HCT116 (cell line): ENCODE data around the gene KRT26. TPM values are rescaled to one million over a fixed set of nuclear protein-coding genes. Genes with fewer than 3 reads are reported as not detected.

ENCODE experiments used
- ATAC-seq: fragments of 200-7000 bp; cut with Tn5 transposase; 2 replicates; pipeline ENCODE4 v1.9.1; 2020; ENCODE audit warnings: mild to moderate bottlenecking, moderate library complexity
- BruUV-seq: library from RNA; stranded (reverse); fragments of 400-500 nt; replicated peaks from 2 replicates; lab custom pipeline; 2021; lab: Mats Ljungman, UMichigan
- CTCF ChIA-PET: fragments of 300-600 bp; sonication (Branson Sonifier 250); formaldehyde crosslinking; loops from one replicate; lab custom pipeline; 2021; ENCODE audit warnings: antibody characterized with exemption; lab: Charles Lee
- POLR2A ChIA-PET: fragments of 300-600, 350-600 bp; sonication (Branson Sonifier 250); formaldehyde crosslinking; loops from one replicate; lab custom pipeline; 2021; ENCODE audit warnings: antibody characterized with exemption; lab: Charles Lee
- RAD21 ChIA-PET, 2 experiments: fragments of 300-600 bp; sonication (Branson Sonifier 250); formaldehyde crosslinking; loops; one replicate each; lab custom pipeline; 2023; ENCODE audit warnings: low total read pairs in 2 of 2; ENCODE audit not compliant: uncharacterized antibody in 2 of 2, unreplicated experiment in 2 of 2, low non-redundant PET in 1 of 2; lab: Charles Lee
- DNase-seq: peaks from one replicate; pipeline ENCODE4 v3.0.0-alpha.2; 2010; ENCODE audit warnings: low read depth, low spot score
- H2AFZ ChIP-seq: fragments of 200-600 bp; shearing (Covaris generic), sonication (generic); 2 replicates; pipeline ENCODE4 v1.6.1; 2017; ENCODE audit warnings: low read depth, mixed run types, mixed read lengths, antibody characterized with exemption, low read length; ENCODE audit not compliant: poor library complexity, severe bottlenecking
- H3K27ac ChIP-seq: 2 replicates; pipeline ENCODE4 v1.5.1; 2012; ENCODE audit warnings: low read depth, low read length
- H3K27me3 ChIP-seq: fragments of 200-600 bp; sonication (generic); 2 replicates; pipeline ENCODE4 v1.6.1; 2016; ENCODE audit warnings: mixed run types, low read length, mixed read lengths; ENCODE audit not compliant: insufficient read depth
- H3K36me3 ChIP-seq, 2 experiments: fragments of 200-500 bp in 1 of 2; fragments of 200-600 bp in 1 of 2; sonication (Bioruptor generic) in 1 of 2; sonication (generic) in 1 of 2; 2 replicates each; pipeline versions ENCODE4 v1.5.1 to v1.6.1; 2014 to 2016; ENCODE audit warnings: low read length in 2 of 2, inconsistent platforms in 1 of 2, mixed read lengths in 1 of 2, mixed run types in 1 of 2; ENCODE audit not compliant: insufficient read depth in 2 of 2, control insufficient read depth in 1 of 2
- H3K4me1 ChIP-seq, 2 experiments: fragments of 200-600 bp in 1 of 2; sonication (generic) in 1 of 2; 2 replicates each; pipeline versions ENCODE4 v1.5.1 to v1.6.1; 2012 to 2017; ENCODE audit warnings: low read length in 2 of 2, inconsistent platforms in 1 of 2, mild to moderate bottlenecking in 1 of 2, mixed read lengths in 1 of 2, mixed run types in 1 of 2, moderate library complexity in 1 of 2; ENCODE audit not compliant: insufficient read depth in 2 of 2, control insufficient read depth in 1 of 2
- H3K4me2 ChIP-seq: fragments of 200-600 bp; sonication (generic); 2 replicates; pipeline ENCODE4 v1.6.1; 2017; ENCODE audit warnings: mixed run types, low read length, mixed read lengths
- H3K4me3 ChIP-seq, 2 experiments: fragments of 200-600 bp in 1 of 2; sonication (generic) in 1 of 2; replicated peaks in 1 of 2; 2 replicates each; pipeline ENCODE4 v1.5.1; 2011 to 2016; ENCODE audit warnings: low read length in 2 of 2, control low read depth in 1 of 2, low read depth in 1 of 2, mild to moderate bottlenecking in 1 of 2, mixed read lengths in 1 of 2, mixed run types in 1 of 2
- H3K79me2 ChIP-seq: fragments of 200-600 bp; sonication (generic); 2 replicates; pipeline ENCODE4 v1.6.1; 2017; ENCODE audit warnings: mild to moderate bottlenecking, mixed run types, low read length, moderate library complexity, mixed read lengths; ENCODE audit not compliant: insufficient read depth
- H3K9ac ChIP-seq: fragments of 200-600 bp; sonication (generic); 2 replicates; pipeline ENCODE4 v1.6.1; 2016; ENCODE audit warnings: low read length, mixed read lengths
- H3K9me2 ChIP-seq: fragments of 200-600 bp; sonication (generic), shearing (Covaris generic); 2 replicates; pipeline ENCODE4 v1.6.1; 2017; ENCODE audit warnings: mixed run types, mild to moderate bottlenecking, moderate library complexity; ENCODE audit not compliant: insufficient read depth
- H3K9me3 ChIP-seq, 2 experiments: fragments of 200-500 bp in 1 of 2; fragments of 200-600 bp in 1 of 2; sonication (Bioruptor generic) in 1 of 2; sonication (generic) in 1 of 2; 2 replicates each; pipeline ENCODE4 v1.6.1; 2014 to 2017; ENCODE audit warnings: low read length in 2 of 2, mixed read lengths in 2 of 2, inconsistent platforms in 1 of 2, low read depth in 1 of 2, mild to moderate bottlenecking in 1 of 2, mixed run types in 1 of 2, moderate library complexity in 1 of 2; ENCODE audit not compliant: control insufficient read depth in 1 of 2, insufficient read depth in 1 of 2
- H4K20me1 ChIP-seq: fragments of 200-600 bp; sonication (generic), shearing (Covaris generic); 2 replicates; pipeline ENCODE4 v1.6.1; 2017; ENCODE audit warnings: mixed run types, mild to moderate bottlenecking, moderate library complexity; ENCODE audit not compliant: insufficient read depth
- EZH2phosphoT487 ChIP-seq: fragments of 200-600 bp; IDR thresholded peaks from 2 replicates; pipeline ENCODE4 v1.6.1; 2018; ENCODE audit warnings: antibody characterized with exemption, borderline replicate concordance
- JUND ChIP-seq: IDR thresholded peaks from 2 replicates; pipeline ENCODE4 v1.6.1; 2012
- RAD21 ChIP-seq: IDR thresholded peaks from 2 replicates; pipeline ENCODE4 v1.6.1; 2012; ENCODE audit warnings: low read depth, mild to moderate bottlenecking
- SIN3A ChIP-seq: IDR thresholded peaks from 2 replicates; pipeline ENCODE4 v1.6.1; 2012; ENCODE audit warnings: low read depth
- YY1 ChIP-seq: IDR thresholded peaks from 2 replicates; pipeline ENCODE4 v1.6.1; 2011; ENCODE audit warnings: low read length, low read depth, moderate library complexity, mild to moderate bottlenecking; ENCODE audit not compliant: insufficient replicate concordance; ENCODE audit errors: extremely low read depth
- intact Hi-C: fragments of 100-400 bp; cut with micrococcal nuclease; formaldehyde crosslinking; loops from 2 replicates; pipeline ENCODE4 v1.10.0; 2022
- total RNA-seq: library from RNA; stranded (reverse); gene quantifications from one replicate; pipeline ENCODE4 v1.2.1, GENCODE V29; 2021; ENCODE audit not compliant: unreplicated experiment
- TF ChIP-seq, protein P1 (sequence below), 3 experiments: fragments of 200-600 bp in 1 of 3; sonication (generic) in 1 of 3; IDR thresholded peaks in 2 of 3; conservative IDR thresholded peaks in 1 of 3; 2 replicates each; pipeline ENCODE4 v1.5.1; 2012 to 2017; ENCODE audit warnings: low read depth in 2 of 3, low read length in 2 of 3, antibody characterized with exemption in 1 of 3, borderline replicate concordance in 1 of 3, control low read depth in 1 of 3, mild to moderate bottlenecking in 1 of 3, mixed read lengths in 1 of 3, mixed run types in 1 of 3, moderate library complexity in 1 of 3; ENCODE audit not compliant: insufficient read depth in 1 of 3

Gene KRT26
- total RNA-seq, 1 experiment from 2014 or later: not detected

DNA sequence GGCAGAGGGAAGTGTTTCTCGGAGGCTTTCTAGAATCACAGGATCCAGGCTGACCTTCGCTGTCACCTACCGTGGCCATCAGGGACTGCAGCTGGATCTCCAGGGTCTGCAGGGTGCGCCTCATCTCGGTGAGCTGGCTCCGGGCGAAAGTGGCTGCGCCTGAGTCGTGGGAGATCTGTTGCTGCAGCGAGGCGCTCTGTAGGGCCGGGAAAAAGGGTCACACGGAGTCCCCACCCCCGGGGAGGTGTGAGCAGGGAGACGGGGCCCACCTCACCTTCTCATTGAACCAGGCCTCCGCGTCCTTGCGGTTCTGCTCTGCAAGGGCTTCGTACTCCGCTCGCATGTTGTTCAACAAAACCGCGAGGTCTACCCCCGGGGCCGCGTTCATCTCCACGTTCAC is 24.8 kb upstream of the KRT26 start:
- POLR2A ChIA-PET: no interaction called here
- no peak overlapping the region for H3K27ac ChIP-seq

DNA sequence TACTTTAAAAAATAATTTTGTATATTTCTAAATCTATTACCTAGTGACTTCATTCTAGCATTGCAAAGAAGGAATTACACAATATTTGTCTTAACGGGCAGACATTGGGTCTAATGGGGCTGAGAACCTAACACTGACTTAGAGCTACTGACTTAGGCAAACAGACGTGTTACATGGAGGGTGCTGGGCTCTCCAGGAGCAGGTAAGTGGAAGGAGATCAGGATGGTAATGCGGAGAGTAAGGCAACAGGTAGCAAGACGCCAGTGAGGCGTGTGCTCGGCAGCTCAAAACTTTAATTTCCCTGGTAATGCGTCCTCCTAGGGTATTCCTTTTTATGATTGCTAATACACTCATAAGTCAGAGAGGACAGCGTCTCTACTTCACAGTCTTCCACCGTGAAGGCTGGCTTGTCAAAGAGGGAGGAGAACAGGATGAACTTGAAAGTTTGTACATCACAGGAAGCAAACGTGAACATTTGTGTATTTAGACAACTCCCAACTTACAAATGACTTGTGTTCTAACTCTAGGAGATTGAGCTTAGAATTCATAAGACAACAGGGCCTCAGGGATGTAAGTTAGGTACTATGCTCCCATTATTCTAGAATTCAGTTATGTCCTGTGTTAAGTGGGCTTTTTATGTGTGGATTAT is 23.1 kb upstream of the KRT26 start:
- DNase-seq (no peak), ATAC-seq (no peak)
- Histone ChIP-seq H3K4me1 (no peaks in the 10 kb centered on the region), H3K27me3 (no peaks in the 10 kb centered on the region), H3K9me2 (no peaks in the 10 kb centered on the region), H3K4me3 (no peak overlapping the region), H2AFZ (no peak overlapping the region), H4K20me1 (no peaks in the 10 kb centered on the region), H3K36me3 (no peaks in the 10 kb centered on the region), H3K9me3 (no peaks in the 10 kb centered on the region), H3K9ac (no peak overlapping the region)
- RAD21 ChIA-PET: no interaction called here
- CTCF ChIA-PET: no interaction called here
- POLR2A ChIA-PET: no interaction called here
- BruUV-seq: no TSS peak
- intact Hi-C loops: no loop called here
- no peak for TF ChIP-seq RAD21
- TF ChIP-seq SIN3A: no peak
- TF ChIP-seq, protein P1, sequence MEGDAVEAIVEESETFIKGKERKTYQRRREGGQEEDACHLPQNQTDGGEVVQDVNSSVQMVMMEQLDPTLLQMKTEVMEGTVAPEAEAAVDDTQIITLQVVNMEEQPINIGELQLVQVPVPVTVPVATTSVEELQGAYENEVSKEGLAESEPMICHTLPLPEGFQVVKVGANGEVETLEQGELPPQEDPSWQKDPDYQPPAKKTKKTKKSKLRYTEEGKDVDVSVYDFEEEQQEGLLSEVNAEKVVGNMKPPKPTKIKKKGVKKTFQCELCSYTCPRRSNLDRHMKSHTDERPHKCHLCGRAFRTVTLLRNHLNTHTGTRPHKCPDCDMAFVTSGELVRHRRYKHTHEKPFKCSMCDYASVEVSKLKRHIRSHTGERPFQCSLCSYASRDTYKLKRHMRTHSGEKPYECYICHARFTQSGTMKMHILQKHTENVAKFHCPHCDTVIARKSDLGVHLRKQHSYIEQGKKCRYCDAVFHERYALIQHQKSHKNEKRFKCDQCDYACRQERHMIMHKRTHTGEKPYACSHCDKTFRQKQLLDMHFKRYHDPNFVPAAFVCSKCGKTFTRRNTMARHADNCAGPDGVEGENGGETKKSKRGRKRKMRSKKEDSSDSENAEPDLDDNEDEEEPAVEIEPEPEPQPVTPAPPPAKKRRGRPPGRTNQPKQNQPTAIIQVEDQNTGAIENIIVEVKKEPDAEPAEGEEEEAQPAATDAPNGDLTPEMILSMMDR (IDR thresholded peaks at IDR 0.05 in 2 of 3, conservative IDR thresholded peaks at IDR 0.05 in 1 of 3; ENCODE audit: borderline replicate concordance in 1 of 3, insufficient read depth in 1 of 3, low read depth in 2 of 3, low read length in 2 of 3): no peak
- no peak for TF ChIP-seq YY1
- TF ChIP-seq, all 23 proteins: peak for 0
- Histone ChIP-seq H3K79me2 (no peaks in the 10 kb centered on the region), H3K27ac (no peak overlapping the region), H3K4me2 (no peak overlapping the region)

More for the DNA sequence above, 24.8 kb upstream of the KRT26 start:
- H3K79me2 ChIP-seq: no peaks in the 10 kb centered on the region
- no peaks in the 10 kb centered on the region for H3K9me3 ChIP-seq
- ChIA-PET RAD21 (no interaction called here), CTCF (no interaction called here)
- ATAC-seq (no peak), DNase-seq (no peak)
- H3K4me1 ChIP-seq: no peaks in the 10 kb centered on the region
- H3K4me2 ChIP-seq: no peak overlapping the region
- no peak for TF ChIP-seq EZH2phosphoT487
- no peak for TF ChIP-seq JUND
- no peaks in the 10 kb centered on the region for H4K20me1 ChIP-seq
- H3K9me2 ChIP-seq: no peaks in the 10 kb centered on the region
- no peak overlapping the region for H2AFZ ChIP-seq
- no TSS peak for BruUV-seq
- no peaks in the 10 kb centered on the region for H3K36me3 ChIP-seq
- intact Hi-C loops: no loop called here
- no peaks in the 10 kb centered on the region for H3K27me3 ChIP-seq
- H3K9ac ChIP-seq: no peak overlapping the region
- H3K4me3 ChIP-seq: no peak overlapping the region
